C4-2B (cell line): ENCODE data around the gene IGF2R.

Experiments used
- CTCF ChIP-seq: fragments of 450-650 bp; conservative IDR thresholded peaks from 2 replicates; pipeline ENCODE4 v1.5.1; 2017; ENCODE audit warnings: mild to moderate bottlenecking
- ZFX ChIP-seq: fragments of 450-650 bp; IDR thresholded peaks from 2 replicates; pipeline ENCODE4 v1.6.1; 2017

GRCh38 chr6:159997498-159998101 is 28.7 kb downstream of the IGF2R start:
- no peak for TF ChIP-seq CTCF
- no peak for TF ChIP-seq ZFX
